Islet of Langerhans (tissue), 1 donor: ENCODE results near the gene TJP1.
"Not testable (repeated sequence)": the region's sequence is repeated elsewhere in the genome, so short reads cannot be mapped to it uniquely, and the experiment has no call there.

ENCODE experiments used
- FAIRE-seq: peaks from one replicate; lab custom pipeline; 2011; peaks lifted over from hg19 to GRCh38; lab: Jason Lieb, UNC

Gene TJP1

GRCh38 chr15:29699791-29700190 is 122.5 kb downstream of the TJP1 start:
- no peak for FAIRE-seq

DNA sequence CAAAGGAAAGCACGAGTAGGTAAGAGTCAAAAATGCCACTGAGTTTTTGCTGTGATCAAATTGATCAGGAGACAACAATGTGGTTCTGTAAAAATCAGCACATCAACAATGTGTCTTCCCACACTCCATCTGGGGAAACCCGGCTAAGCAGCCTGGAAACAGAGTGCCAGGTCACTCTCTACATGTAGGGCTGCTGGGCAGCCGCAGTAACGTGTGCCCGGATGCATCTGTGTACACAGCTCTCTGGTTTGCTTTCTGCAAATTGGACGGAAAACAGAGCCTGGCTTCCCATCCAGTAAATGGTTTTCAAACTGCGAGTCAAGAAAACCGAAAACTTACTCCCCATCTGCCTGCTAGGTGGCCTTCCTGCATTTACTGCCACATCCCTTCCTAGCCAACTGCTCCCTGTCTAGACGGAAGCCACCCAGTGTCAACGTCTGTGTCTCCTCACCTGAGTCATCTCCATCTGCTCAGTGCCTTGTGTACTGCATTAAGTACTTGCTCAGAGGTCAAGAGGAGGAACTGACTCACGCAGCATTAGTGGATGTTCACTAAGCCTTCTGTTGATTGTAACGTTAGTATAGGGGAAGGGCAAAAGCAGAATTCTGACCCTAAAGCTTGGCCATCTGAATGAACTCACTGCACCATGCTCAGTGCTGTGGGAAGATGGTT is 124.1 kb downstream of the TJP1 start:
- peak; percentile 98 for FAIRE-seq

- FAIRE-seq = no peak
Measured at GRCh38 chr15:29696950-29697738, 125.1 kb downstream of the TJP1 start.

GRCh38 chr15:29696506-29696905 is 125.8 kb downstream of the TJP1 start:
- not testable (repeated sequence) for FAIRE-seq

- FAIRE-seq = no peak
Measured at GRCh38 chr15:29695489-29696167, 126.6 kb downstream of the TJP1 start.

- no peak for FAIRE-seq
Measured at GRCh38 chr15:29693225-29693624, 129.0 kb downstream of the TJP1 start.

DNA sequence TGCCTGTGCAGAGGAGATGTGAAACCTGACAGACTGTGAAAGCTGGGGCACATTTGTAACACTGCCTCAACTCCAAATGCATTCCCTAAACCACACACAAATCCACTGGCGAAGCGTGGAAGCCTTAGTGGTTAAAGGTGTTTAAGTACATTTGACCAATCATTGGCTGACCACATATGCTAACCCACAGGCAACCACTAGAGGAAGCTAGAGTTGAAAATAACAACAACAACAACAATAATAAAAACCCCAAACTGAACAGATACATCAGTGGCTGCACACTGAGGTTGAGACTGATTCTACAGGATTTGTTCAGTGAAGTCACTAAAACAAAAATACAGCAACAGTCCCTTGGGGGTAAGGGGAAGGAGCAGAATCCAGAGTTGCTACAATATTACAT is 129.7 kb downstream of the TJP1 start:
- no peak for FAIRE-seq

- no peak for FAIRE-seq
Measured at GRCh38 chr15:29690765-29691475, 131.3 kb downstream of the TJP1 start.

GRCh38 chr15:29689287-29689986 is 132.8 kb downstream of the TJP1 start:
- FAIRE-seq = no peak

DNA sequence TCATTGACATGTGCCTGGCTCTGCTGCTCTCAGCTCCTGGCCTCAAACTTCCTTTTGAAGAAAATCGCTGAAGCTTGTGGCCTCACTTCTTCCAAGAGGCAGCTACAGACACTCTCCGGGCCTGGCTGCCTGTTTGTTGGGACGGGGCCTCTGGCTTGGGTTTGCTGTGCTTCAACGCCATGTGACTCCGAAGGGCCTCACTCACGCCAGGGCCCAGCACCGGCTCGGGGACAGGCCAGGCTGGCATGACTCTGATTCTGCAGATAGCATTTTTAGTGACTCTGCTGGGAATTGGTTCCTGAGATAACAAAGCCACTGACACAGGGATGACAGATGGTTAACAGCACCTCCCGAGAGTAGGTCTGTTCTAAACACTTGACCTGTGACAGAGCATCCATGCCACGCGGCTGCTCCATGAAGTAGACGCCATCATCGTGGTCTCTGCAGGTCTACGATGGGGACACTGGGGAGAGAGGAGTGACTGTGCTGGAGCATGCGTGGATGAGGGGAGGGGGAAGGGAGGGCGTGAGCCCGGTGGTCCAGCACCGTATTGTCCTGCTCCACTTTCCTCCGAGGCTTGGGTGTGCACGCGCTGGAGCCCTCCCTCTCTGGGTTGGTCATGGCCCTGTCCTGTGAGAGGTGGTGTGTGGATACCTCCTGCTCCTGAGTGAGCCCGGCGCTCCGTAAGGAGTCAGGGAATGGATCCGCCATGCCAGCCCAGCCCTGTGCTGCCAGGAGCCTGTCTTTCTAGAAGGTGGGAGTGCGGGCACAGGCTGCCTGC is 133.6 kb downstream of the TJP1 start:
- no peak for FAIRE-seq

GRCh38 chr15:29687939-29688505 is 134.2 kb downstream of the TJP1 start:
- no peak for FAIRE-seq

DNA sequence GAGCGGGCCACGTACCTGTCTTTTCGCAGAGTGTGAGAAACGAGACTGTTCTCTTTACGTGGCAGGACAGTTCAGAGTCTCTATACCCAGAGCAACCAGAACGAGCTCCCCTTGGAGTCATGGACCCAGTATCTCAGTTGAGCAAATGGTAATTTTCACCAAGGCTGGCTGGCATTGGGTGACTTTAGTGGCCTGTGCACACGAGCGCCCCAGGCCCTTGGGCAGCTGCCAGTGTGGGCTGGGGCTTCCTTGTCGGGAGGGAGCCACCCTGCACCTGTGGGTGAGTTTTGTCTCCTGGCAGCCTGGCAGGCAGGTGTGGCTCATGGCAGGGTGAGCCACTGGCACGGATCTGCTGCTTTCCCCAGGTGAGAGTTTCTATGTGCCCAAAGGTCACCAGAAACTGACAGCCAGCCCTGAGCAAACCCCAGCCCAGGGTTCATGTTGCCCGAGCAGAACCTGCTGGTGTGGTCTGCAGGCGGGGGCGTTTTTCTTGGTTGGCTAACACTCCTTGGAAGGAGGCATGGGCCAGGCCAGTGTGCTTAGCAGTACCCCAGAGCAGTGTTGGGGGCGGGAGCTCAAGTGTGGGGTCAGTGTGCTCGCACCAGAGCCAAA is 135.0 kb downstream of the TJP1 start:
- no peak for FAIRE-seq

DNA sequence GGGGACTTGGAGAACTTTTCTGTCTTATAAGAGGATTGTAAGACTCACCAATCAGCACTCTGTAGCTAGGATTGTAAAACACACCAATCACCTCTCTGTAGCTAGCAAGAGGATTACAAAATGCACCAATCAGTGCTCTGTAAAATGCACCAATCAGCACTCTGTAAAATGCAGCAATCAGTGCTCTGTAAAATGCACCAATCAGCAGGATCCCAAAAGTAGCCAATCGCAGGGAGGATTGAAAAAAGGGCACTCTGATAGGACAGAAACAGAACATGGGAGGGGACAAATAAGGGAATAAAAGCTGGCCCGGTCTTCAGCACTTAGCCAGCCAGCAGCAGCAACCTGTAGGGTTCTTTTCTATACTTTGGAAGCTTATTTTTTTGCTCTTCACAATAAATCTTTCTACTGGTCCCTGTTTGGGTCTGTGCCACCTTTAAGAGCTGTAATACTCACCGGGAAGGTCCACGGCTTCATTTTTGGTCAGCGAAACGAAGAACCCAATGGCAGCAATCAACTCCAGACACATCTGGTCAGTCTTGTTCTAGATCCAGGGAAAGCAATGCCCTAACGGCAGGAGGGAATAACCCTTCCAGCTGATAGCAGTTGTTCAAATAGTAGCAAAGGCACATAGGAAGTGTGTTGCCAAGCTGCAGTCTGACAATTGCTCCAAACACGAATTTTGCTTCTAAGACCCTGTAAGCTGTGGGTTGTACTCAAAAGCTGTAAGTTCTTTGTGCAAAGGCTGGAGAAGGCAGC is 135.6 kb downstream of the TJP1 start:
- no peak for FAIRE-seq

GRCh38 chr15:29686079-29686425 is 136.2 kb downstream of the TJP1 start:
- FAIRE-seq = no peak

DNA sequence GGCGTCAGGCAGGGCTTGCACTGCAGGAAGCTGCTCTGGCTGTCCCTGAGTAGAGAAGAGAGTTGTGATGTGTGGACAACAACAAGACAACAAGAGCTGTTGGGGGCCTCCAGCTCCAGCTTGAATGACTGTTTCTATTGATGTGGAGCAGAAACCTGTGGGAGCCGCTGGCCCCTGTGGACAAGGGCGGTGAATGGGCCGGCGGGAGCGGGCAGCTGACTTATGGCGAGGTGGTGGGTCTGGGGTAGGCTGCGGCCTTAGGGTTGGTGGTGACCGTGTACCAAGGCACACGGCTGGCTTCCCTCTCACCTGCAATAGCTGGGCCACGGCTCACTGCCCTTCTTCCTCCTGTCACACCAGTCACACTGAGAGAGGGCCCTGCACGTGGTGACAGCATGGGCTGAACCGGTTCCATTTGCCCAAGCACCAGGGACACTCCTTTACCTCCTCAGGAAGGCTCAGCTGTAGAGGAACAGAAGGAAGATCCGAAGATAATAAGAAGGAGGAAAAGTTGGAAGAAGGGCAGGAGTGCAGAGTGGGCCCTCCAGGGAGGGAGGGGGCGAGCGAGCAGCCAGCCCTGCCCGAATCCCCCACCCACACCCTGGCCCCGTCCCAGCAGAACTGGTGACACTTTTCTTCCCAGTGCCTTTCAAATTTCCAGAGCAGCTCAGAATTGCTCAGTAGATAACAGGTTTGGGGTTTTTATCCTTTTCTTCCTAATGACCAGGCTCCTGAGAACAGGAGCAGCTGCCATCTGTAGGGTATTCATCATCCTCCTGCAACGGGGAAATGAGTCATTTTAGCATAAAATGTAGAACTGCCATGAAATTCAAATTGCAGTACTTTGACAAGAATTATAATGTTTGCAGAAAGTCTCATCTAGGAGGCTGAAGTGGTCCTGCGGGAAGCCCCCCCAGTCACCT is 136.9 kb downstream of the TJP1 start:
- no peak for FAIRE-seq

DNA sequence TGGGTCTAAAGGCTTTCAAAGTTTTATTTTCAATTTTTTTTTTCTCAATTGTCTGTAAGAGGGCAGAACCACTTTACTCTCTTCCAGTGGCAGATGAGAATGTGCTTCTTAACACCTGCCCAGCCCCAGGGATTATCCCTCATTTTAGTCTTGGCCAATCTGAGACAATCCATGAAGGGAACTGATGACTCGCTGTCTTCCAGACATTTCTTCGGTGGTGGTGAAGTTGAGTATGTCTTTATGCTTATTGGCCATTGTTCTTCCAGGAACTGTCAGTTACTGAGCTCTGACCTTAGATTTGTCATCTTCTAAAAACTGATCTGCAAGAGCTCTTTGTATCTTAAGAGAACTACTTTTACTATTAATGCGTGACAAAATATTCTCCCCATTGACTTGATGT is 139.5 kb downstream of the TJP1 start:
- FAIRE-seq = no peak

GRCh38 chr15:29682361-29682760 is 139.9 kb downstream of the TJP1 start:
- FAIRE-seq = no peak

- FAIRE-seq = no peak
Measured at GRCh38 chr15:29681946-29682345, 140.3 kb downstream of the TJP1 start.
